Uterus (tissue), 2 donors: ENCODE data around the gene HEATR3.

ENCODE experiments used
- POLR2A ChIP-seq, 2 donors: fragments of 450-650 bp; IDR thresholded peaks; one replicate each; pipeline ENCODE4 v1.6.1; 2016; ENCODE audit warnings: antibody characterized with exemption in 2 of 2, mild to moderate bottlenecking in 1 of 2, moderate library complexity in 1 of 2
- TF ChIP-seq, protein P1 (sequence below), 4 experiments: fragments of 200-600 bp in 2 of 4; fragments of 450-650 bp in 2 of 4; sonication (generic) in 2 of 4; IDR thresholded peaks; one replicate each; pipeline ENCODE4 v1.5.1; 2016 to 2019; ENCODE audit warnings: antibody characterized with exemption in 4 of 4, mild to moderate bottlenecking in 2 of 4, moderate library complexity in 1 of 4

GRCh38 chr16:50043358-50043757, 22.4 kb upstream of the HEATR3 start:
- TF ChIP-seq, protein P1, sequence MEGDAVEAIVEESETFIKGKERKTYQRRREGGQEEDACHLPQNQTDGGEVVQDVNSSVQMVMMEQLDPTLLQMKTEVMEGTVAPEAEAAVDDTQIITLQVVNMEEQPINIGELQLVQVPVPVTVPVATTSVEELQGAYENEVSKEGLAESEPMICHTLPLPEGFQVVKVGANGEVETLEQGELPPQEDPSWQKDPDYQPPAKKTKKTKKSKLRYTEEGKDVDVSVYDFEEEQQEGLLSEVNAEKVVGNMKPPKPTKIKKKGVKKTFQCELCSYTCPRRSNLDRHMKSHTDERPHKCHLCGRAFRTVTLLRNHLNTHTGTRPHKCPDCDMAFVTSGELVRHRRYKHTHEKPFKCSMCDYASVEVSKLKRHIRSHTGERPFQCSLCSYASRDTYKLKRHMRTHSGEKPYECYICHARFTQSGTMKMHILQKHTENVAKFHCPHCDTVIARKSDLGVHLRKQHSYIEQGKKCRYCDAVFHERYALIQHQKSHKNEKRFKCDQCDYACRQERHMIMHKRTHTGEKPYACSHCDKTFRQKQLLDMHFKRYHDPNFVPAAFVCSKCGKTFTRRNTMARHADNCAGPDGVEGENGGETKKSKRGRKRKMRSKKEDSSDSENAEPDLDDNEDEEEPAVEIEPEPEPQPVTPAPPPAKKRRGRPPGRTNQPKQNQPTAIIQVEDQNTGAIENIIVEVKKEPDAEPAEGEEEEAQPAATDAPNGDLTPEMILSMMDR (IDR thresholded peaks at IDR 0.05), result no peak
- no peak for TF ChIP-seq POLR2A (IDR thresholded peaks at IDR 0.05)
